Measurements from ENCODE around the gene DRAP1.

- TF ChIP-seq GATA3 (IDR thresholded peaks at IDR 0.05; ENCODE audit: low read depth, low read length): no peak
- no peak for TF ChIP-seq GATA2 (IDR thresholded peaks at IDR 0.05; ENCODE audit: low read depth, low read length)
Measured at GRCh38 chr11:65903068-65903481, 16.2 kb upstream of the DRAP1 start.
